ENCODE data around the gene PTPRU.

- TF ChIP-seq EZH2 (IDR thresholded peaks at IDR 0.05; ENCODE audit: low read depth), result no peak
- TF ChIP-seq, protein P1, sequence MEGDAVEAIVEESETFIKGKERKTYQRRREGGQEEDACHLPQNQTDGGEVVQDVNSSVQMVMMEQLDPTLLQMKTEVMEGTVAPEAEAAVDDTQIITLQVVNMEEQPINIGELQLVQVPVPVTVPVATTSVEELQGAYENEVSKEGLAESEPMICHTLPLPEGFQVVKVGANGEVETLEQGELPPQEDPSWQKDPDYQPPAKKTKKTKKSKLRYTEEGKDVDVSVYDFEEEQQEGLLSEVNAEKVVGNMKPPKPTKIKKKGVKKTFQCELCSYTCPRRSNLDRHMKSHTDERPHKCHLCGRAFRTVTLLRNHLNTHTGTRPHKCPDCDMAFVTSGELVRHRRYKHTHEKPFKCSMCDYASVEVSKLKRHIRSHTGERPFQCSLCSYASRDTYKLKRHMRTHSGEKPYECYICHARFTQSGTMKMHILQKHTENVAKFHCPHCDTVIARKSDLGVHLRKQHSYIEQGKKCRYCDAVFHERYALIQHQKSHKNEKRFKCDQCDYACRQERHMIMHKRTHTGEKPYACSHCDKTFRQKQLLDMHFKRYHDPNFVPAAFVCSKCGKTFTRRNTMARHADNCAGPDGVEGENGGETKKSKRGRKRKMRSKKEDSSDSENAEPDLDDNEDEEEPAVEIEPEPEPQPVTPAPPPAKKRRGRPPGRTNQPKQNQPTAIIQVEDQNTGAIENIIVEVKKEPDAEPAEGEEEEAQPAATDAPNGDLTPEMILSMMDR (conservative IDR thresholded peaks at IDR 0.05), result no peak
Measured at GRCh38 chr1:29317916-29318530, 81.7 kb downstream of the PTPRU start.

All from PC-9 (cell line).